ENCODE results near the gene PKD1.
"Not testable (repeated sequence)": the region's sequence is repeated elsewhere in the genome, so short reads cannot be mapped to it uniquely, and the experiment has no call there.

The PKD1 gene

GRCh38 chr16:2149630-2150417, 14.1 kb upstream of the PKD1 start:
- Mint-ChIP-seq H3K27me3 (no peaks in the 10 kb centered on the region), H3K36me3 (peaks cover 29% of the 10 kb centered on the region), H3K4me1 (peaks cover 50% of the 10 kb centered on the region), H3K27ac (peak overlapping the region; percentile 25), H3K9me3 (no peaks in the 10 kb centered on the region), H3K4me3 (peak overlapping the region; percentile 42)
- no peak for ATAC-seq

- ATAC-seq, result peak; percentile 1
- Mint-ChIP-seq H3K4me1 (peaks cover 46% of the 10 kb centered on the region), H3K4me3 (peak overlapping the region; percentile 62), H3K9me3 (no peaks in the 10 kb centered on the region), H3K27ac (peak overlapping the region; percentile 25), H3K36me3 (peaks cover 24% of the 10 kb centered on the region), H3K27me3 (no peaks in the 10 kb centered on the region)
These were observed 13.3 kb upstream of the PKD1 start for GRCh38 chr16:2148714-2149629.

- peaks cover 38% of the 10 kb centered on the region for H3K4me1 Mint-ChIP-seq
These were observed 12.4 kb upstream of the PKD1 start, which contains the start of gene RAB26 for GRCh38 chr16:2147981-2148671. RAB26 (plus strand) TSS chr16:2148625; CDS start chr16:2148784, 159 bp downstream.

GRCh38 chr16:2147378-2147777, 11.7 kb upstream of the PKD1 start:
- no peaks in the 10 kb centered on the region for H3K9me3 Mint-ChIP-seq
- peaks cover 9% of the 10 kb centered on the region for H3K36me3 Mint-ChIP-seq
- peaks cover 31% of the 10 kb centered on the region for H3K4me1 Mint-ChIP-seq
- no peak overlapping the region for H3K27ac Mint-ChIP-seq
- no peaks in the 10 kb centered on the region for H3K27me3 Mint-ChIP-seq
- peak overlapping the region; percentile 59 for H3K4me3 Mint-ChIP-seq
- ATAC-seq, result no peak

More at GRCh38 chr16:2147981-2148671, 12.4 kb upstream of the PKD1 start, which contains the start of gene RAB26:
- Mint-ChIP-seq H3K27me3 (no peaks in the 10 kb centered on the region), H3K27ac (peak within 1 kb of the TSS; percentile 25), H3K9me3 (no peaks in the 10 kb centered on the region), H3K4me3 (peak within 1 kb of the TSS; percentile 62), H3K36me3 (peaks cover 16% of the 10 kb centered on the region)
- ATAC-seq, result peak; percentile 73

- no peaks in the 10 kb centered on the region for H3K27me3 Mint-ChIP-seq
- H3K27ac Mint-ChIP-seq, result no peak overlapping the region
- no peak for ATAC-seq
- H3K4me3 Mint-ChIP-seq, result no peak overlapping the region
- H3K4me1 Mint-ChIP-seq, result peaks cover 19% of the 10 kb centered on the region
- no peaks in the 10 kb centered on the region for H3K9me3 Mint-ChIP-seq
- no peaks in the 10 kb centered on the region for H3K36me3 Mint-ChIP-seq
These were observed 10.1 kb upstream of the PKD1 start for GRCh38 chr16:2145843-2146242.

GRCh38 chr16:2143878-2144485, 8.3 kb upstream of the PKD1 start:
- Mint-ChIP-seq H3K4me1 (peaks cover 8% of the 10 kb centered on the region), H3K4me3 (no peak overlapping the region), H3K27ac (no peak overlapping the region), H3K27me3 (no peaks in the 10 kb centered on the region), H3K36me3 (no peaks in the 10 kb centered on the region), H3K9me3 (no peaks in the 10 kb centered on the region)
- no peak for ATAC-seq

GRCh38 chr16:2142942-2143877, 7.5 kb upstream of the PKD1 start:
- Mint-ChIP-seq H3K4me1 (peaks cover 8% of the 10 kb centered on the region), H3K9me3 (no peaks in the 10 kb centered on the region), H3K36me3 (no peaks in the 10 kb centered on the region), H3K27ac (no peak overlapping the region), H3K27me3 (no peaks in the 10 kb centered on the region), H3K4me3 (no peak overlapping the region)
- no peak for ATAC-seq

GRCh38 chr16:2135071-2135470, 627 bp downstream of the PKD1 start:
- not testable (repeated sequence) for H3K36me3 Mint-ChIP-seq, ATAC-seq, H3K27me3 Mint-ChIP-seq, H3K9me3 Mint-ChIP-seq
- Mint-ChIP-seq H3K27ac (peak overlapping the region; percentile 19), H3K4me3 (peak overlapping the region; percentile 87), H3K4me1 (peaks cover 16% of the 10 kb centered on the region)

GRCh38 chr16:2133797-2134196, 1.9 kb downstream of the PKD1 start:
- H3K27me3 Mint-ChIP-seq, H3K4me3 Mint-ChIP-seq, H3K36me3 Mint-ChIP-seq, ATAC-seq, H3K27ac Mint-ChIP-seq, H3K9me3 Mint-ChIP-seq: not testable (repeated sequence)
- H3K4me1 Mint-ChIP-seq, result peaks cover 16% of the 10 kb centered on the region

- not testable (repeated sequence) for ATAC-seq, H3K27me3 Mint-ChIP-seq, H3K9me3 Mint-ChIP-seq, H3K27ac Mint-ChIP-seq, H3K4me3 Mint-ChIP-seq, H3K36me3 Mint-ChIP-seq
- peaks cover 36% of the 10 kb centered on the region for H3K4me1 Mint-ChIP-seq
These were observed 5.7 kb downstream of the PKD1 start for GRCh38 chr16:2129890-2130447.

- H3K36me3 Mint-ChIP-seq, H3K27ac Mint-ChIP-seq, ATAC-seq, H3K4me3 Mint-ChIP-seq, H3K27me3 Mint-ChIP-seq, H3K9me3 Mint-ChIP-seq: not testable (repeated sequence)
- H3K4me1 Mint-ChIP-seq, result peaks cover 33% of the 10 kb centered on the region
These were observed 6.4 kb downstream of the PKD1 start for GRCh38 chr16:2129251-2129650.

GRCh38 chr16:2127630-2128280, 7.9 kb downstream of the PKD1 start:
- peak overlapping the region; percentile 85 for H3K27ac Mint-ChIP-seq
- H3K27me3 Mint-ChIP-seq, H3K4me3 Mint-ChIP-seq, H3K9me3 Mint-ChIP-seq, H3K36me3 Mint-ChIP-seq: not testable (repeated sequence)
- peaks cover 33% of the 10 kb centered on the region for H3K4me1 Mint-ChIP-seq
- ATAC-seq, result peak; percentile 8

GRCh38 chr16:2126928-2127556, 8.7 kb downstream of the PKD1 start:
- not testable (repeated sequence) for H3K27me3 Mint-ChIP-seq, H3K36me3 Mint-ChIP-seq, H3K9me3 Mint-ChIP-seq, H3K4me3 Mint-ChIP-seq
- Mint-ChIP-seq H3K27ac (peak overlapping the region; percentile 27), H3K4me1 (peaks cover 33% of the 10 kb centered on the region)
- ATAC-seq, result peak; percentile 1

All from stimulated activated memory B cell treated with anti-CD40 and anti-IgM and Interleukin-4, amounts not matched to agents 10 μg/mL and 1 μg/mL and 100 μg/mL, for 72 hours (primary cell).